ENCODE measurements around the gene SPATA13. TPM values are rescaled to one million over a fixed set of nuclear protein-coding genes. Genes with fewer than 3 reads are reported as not detected.

Gene SPATA13
- total and polyA plus RNA-seq, 12 donors: 20.0 to 85.5 (median 31.0) TPM

- Histone ChIP-seq H3K9me3 (replicated peaks in 1 of 3) (no peaks in the 10 kb centered on the region), H3K27me3 (no peaks in the 10 kb centered on the region), H3K4me3 (no peak overlapping the region), H3K36me3 (replicated peaks in 1 of 2) (no peaks in the 10 kb centered on the region), H3K4me1 (replicated peaks in 1 of 2) (no peaks in the 10 kb centered on the region), H3K27ac (no peak overlapping the region)
- TF ChIP-seq POLR2A (IDR thresholded peaks at IDR 0.05): no peak
- no peak for TF ChIP-seq CTCF (IDR thresholded peaks at IDR 0.05)
- 63 to 79% (median 74%) methylated on average over 28 to 35 of the region's 35 CpGs for WGBS, 4 donors
- DNase-seq: no peak
- intact Hi-C loops (cut with DNase I): no loop called here
Measured at GRCh38 chr13:24339937-24340607, 179.6 kb downstream of the SPATA13 start.

- Histone ChIP-seq H3K36me3 (replicated peaks in 1 of 2) (no peaks in the 10 kb centered on the region), H3K4me1 (replicated peaks in 1 of 2) (no peaks in the 10 kb centered on the region), H3K27ac (no peak overlapping the region), H3K27me3 (no peaks in the 10 kb centered on the region), H3K4me3 (no peak overlapping the region), H3K9me3 (replicated peaks in 1 of 3) (no peaks in the 10 kb centered on the region)
- TF ChIP-seq POLR2A (IDR thresholded peaks at IDR 0.05) (no peak), CTCF (IDR thresholded peaks at IDR 0.05) (no peak)
- no peak for DNase-seq
- intact Hi-C loops (cut with DNase I): no loop called here
- 78 to 86% methylated on average over 22 to 26 of the region's 26 CpGs; no CpG with 5 or more reads in 2 of the 4 donors for WGBS, 4 donors
Measured at GRCh38 chr13:24340608-24340955, 180.1 kb downstream of the SPATA13 start.

- H3K27me3 ChIP-seq: no peaks in the 10 kb centered on the region
- no peak overlapping the region for H3K27ac ChIP-seq
- intact Hi-C loops (cut with DNase I): no loop called here
- DNase-seq: no peak
- H3K4me1 ChIP-seq (replicated peaks in 1 of 2): no peaks in the 10 kb centered on the region
- H3K9me3 ChIP-seq (replicated peaks in 1 of 3): no peaks in the 10 kb centered on the region
- no peaks in the 10 kb centered on the region for H3K36me3 ChIP-seq (replicated peaks in 1 of 2)
- WGBS, 4 donors: 66 to 76% (median 70%) methylated on average over 3 of the region's 3 CpGs
- H3K4me3 ChIP-seq: no peak overlapping the region
- TF ChIP-seq CTCF (IDR thresholded peaks at IDR 0.05) (no peak), POLR2A (IDR thresholded peaks at IDR 0.05) (no peak)
Measured at GRCh38 chr13:24341439-24341838, 180.9 kb downstream of the SPATA13 start.

GRCh38 chr13:24348385-24348784, 187.9 kb downstream of the SPATA13 start:
- intact Hi-C loops (cut with DNase I): no loop called here
- 81 to 88% (median 84%) methylated on average over 5 of the region's 5 CpGs for WGBS, 4 donors

More at GRCh38 chr13:24348385-24348784, 187.9 kb downstream of the SPATA13 start:
- Histone ChIP-seq H3K4me1 (replicated peaks in 1 of 2) (no peaks in the 10 kb centered on the region), H3K27me3 (no peaks in the 10 kb centered on the region), H3K4me3 (no peak overlapping the region), H3K9me3 (replicated peaks in 1 of 3) (no peaks in the 10 kb centered on the region), H3K36me3 (replicated peaks in 1 of 2) (no peaks in the 10 kb centered on the region), H3K27ac (no peak overlapping the region)
- TF ChIP-seq POLR2A (IDR thresholded peaks at IDR 0.05) (no peak), CTCF (IDR thresholded peaks at IDR 0.05) (no peak)
- no peak for DNase-seq

Measured in adrenal gland (tissue), 12 donors.